Thoracic aorta (tissue), 2 donors: ENCODE data around the gene OR52E1. TPM values are rescaled to one million over a fixed set of nuclear protein-coding genes. Genes with fewer than 3 reads are reported as not detected.

Experiments
- ATAC-seq: fragments of 150-250 bp; one replicate; pipeline ENCODE4 v1.8.0; 2017; ENCODE audit warnings: low read depth; ENCODE audit not compliant: insufficient number of reproducible peaks, low FRiP score
- DNase-seq: peaks from one replicate; pipeline ENCODE4 v3.0.0-alpha.2; 2020; ENCODE audit warnings: low spot score
- H3K27ac ChIP-seq, 2 donors: fragments of 200-600 bp; sonication (generic); 1 replicate in 1 of 2; 2 replicates in 1 of 2; pipeline ENCODE4 v1.5.1; 2016; ENCODE audit warnings: mild to moderate bottlenecking in 2 of 2, moderate library complexity in 2 of 2
- H3K27me3 ChIP-seq: fragments of 200-600 bp; sonication (generic); replicated peaks from 2 replicates; pipeline ENCODE4 v1.6.0; 2016; ENCODE audit warnings: mild to moderate bottlenecking; ENCODE audit not compliant: insufficient read depth
- H3K36me3 ChIP-seq: fragments of 200-600 bp; sonication (generic); one replicate; pipeline ENCODE4 v1.5.1; 2016
- H3K4me1 ChIP-seq, 2 donors: fragments of 200-600 bp; sonication (generic); 1 replicate in 1 of 2; 2 replicates in 1 of 2; pipeline versions ENCODE4 v1.5.1 to v1.6.0; 2016; ENCODE audit warnings: low read depth in 2 of 2, mild to moderate bottlenecking in 1 of 2; ENCODE audit not compliant: control insufficient read depth in 1 of 2
- H3K4me3 ChIP-seq: fragments of 200-600 bp; sonication (generic); 2 replicates; pipeline ENCODE4 v1.5.1; 2016; ENCODE audit warnings: mild to moderate bottlenecking
- H3K9me3 ChIP-seq: fragments of 200-600 bp; sonication (generic); 2 replicates; pipeline ENCODE4 v1.5.1; 2016
- CTCF ChIP-seq: fragments of 200-600 bp; sonication (generic); IDR thresholded peaks from one replicate; pipeline ENCODE4 v1.5.1; 2019; ENCODE audit warnings: antibody characterized with exemption
- total RNA-seq, 2 donors: library from RNA; depleted of rRNA; stranded (reverse); fragments of >200 nt; gene quantifications; one replicate each; pipeline versions ENCODE4 v1.1.0 to v1.2.3, GENCODE V29; 2016

The OR52E1 gene
- total RNA-seq, 2 donors from 2014 or later: not detected

GRCh38 chr11:5088556-5088955 lies 19.2 kb downstream of the OR52E1 start:
- no peak overlapping the region for H3K4me3 ChIP-seq
- H3K4me1 ChIP-seq: no peaks in the 10 kb centered on the region
- H3K9me3 ChIP-seq: no peaks in the 10 kb centered on the region
- no peak overlapping the region for H3K27ac ChIP-seq
- DNase-seq: no peak
- TF ChIP-seq CTCF: no peak
- no peak for ATAC-seq
- H3K27me3 ChIP-seq: no peaks in the 10 kb centered on the region
- no peaks in the 10 kb centered on the region for H3K36me3 ChIP-seq

- no peak for ATAC-seq
- H3K4me1 ChIP-seq: no peaks in the 10 kb centered on the region
- H3K4me3 ChIP-seq: no peak overlapping the region
- no peaks in the 10 kb centered on the region for H3K36me3 ChIP-seq
- H3K9me3 ChIP-seq: no peaks in the 10 kb centered on the region
- no peaks in the 10 kb centered on the region for H3K27me3 ChIP-seq
- DNase-seq: no peak
- H3K27ac ChIP-seq: no peak overlapping the region
- TF ChIP-seq CTCF: no peak
Measured at GRCh38 chr11:5090668-5091067, 21.3 kb downstream of the OR52E1 start.

GRCh38 chr11:5092821-5093585 lies 23.6 kb downstream of the OR52E1 start:
- H3K27me3 ChIP-seq: no peaks in the 10 kb centered on the region
- no peaks in the 10 kb centered on the region for H3K9me3 ChIP-seq
- DNase-seq: no peak
- no peak for TF ChIP-seq CTCF
- H3K36me3 ChIP-seq: no peaks in the 10 kb centered on the region
- H3K4me1 ChIP-seq: no peaks in the 10 kb centered on the region
- no peak for ATAC-seq
- no peak overlapping the region for H3K27ac ChIP-seq
- H3K4me3 ChIP-seq: no peak overlapping the region

- no peak overlapping the region for H3K27ac ChIP-seq
- TF ChIP-seq CTCF: no peak
- no peaks in the 10 kb centered on the region for H3K9me3 ChIP-seq
- H3K36me3 ChIP-seq: no peaks in the 10 kb centered on the region
- H3K4me1 ChIP-seq: no peaks in the 10 kb centered on the region
- DNase-seq (no peak), ATAC-seq (no peak)
- no peaks in the 10 kb centered on the region for H3K27me3 ChIP-seq
- no peak overlapping the region for H3K4me3 ChIP-seq
Measured at GRCh38 chr11:5096011-5096410, 26.6 kb downstream of the OR52E1 start.

GRCh38 chr11:5102246-5102645 lies 32.9 kb downstream of the OR52E1 start:
- Histone ChIP-seq H3K4me1 (no peaks in the 10 kb centered on the region), H3K27me3 (no peaks in the 10 kb centered on the region), H3K36me3 (no peaks in the 10 kb centered on the region), H3K9me3 (no peaks in the 10 kb centered on the region), H3K27ac (no peak overlapping the region), H3K4me3 (no peak overlapping the region)
- no peak for TF ChIP-seq CTCF
- DNase-seq: no peak
- no peak for ATAC-seq
